GM19025 (cell line): Measurements from ENCODE around the gene OSCP1.

Experiments used
- ATAC-seq: cut with Tn5 transposase; IDR thresholded peaks from one replicate; pipeline ENCODE4 v1.9.1; 2021; ENCODE audit warnings: mild to moderate bottlenecking, low read depth, moderate library complexity; ENCODE audit not compliant: unreplicated experiment

The OSCP1 gene

GRCh38 chr1:36475910-36476604 lies 25.8 kb upstream of the OSCP1 start:
- no peak for ATAC-seq

- ATAC-seq: no peak
Measured at GRCh38 chr1:36475341-36475740, 25.1 kb upstream of the OSCP1 start.

DNA sequence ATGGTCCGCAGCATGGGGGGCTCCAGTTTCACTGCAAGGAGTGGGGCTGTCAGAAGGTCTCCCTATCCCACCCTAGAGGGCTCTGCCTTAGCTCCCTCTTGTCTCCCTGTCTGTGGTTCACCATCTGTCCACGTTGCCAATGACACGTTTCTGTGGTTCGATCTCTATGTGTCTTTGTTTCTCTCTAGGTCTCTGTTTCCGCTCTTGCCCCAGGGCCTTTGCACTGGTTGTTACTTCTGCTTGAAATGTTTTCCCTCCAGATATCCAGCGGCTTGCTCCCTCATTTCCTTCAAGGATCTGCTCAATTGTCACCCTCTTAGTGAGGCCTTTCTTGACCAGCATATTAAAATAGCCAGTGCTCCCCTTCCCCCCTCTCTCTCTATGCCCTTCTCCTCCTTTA lies 22.4 kb upstream of the OSCP1 start:
- no peak for ATAC-seq

GRCh38 chr1:36471830-36472641 lies 21.8 kb upstream of the OSCP1 start:
- no peak for ATAC-seq

DNA sequence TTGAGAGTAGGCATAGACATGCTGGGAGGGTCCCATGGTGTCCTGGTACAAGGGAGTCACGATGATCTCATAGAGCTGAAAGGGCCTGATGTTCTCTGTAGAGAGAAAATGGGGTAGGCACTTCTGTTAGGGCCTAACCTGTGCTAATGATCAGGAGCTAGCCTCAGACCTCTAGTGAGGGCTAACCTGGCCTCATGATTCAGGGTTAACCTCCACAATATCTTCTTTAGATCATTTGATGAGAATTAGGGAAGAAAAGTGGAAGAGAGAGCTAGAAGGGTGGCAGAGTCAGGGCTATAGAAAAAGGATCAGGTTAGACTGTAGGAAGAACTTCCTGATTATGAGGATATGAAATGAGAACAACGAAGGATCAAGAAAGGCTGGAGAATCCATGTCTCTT lies 18.9 kb upstream of the OSCP1 start:
- no peak for ATAC-seq

DNA sequence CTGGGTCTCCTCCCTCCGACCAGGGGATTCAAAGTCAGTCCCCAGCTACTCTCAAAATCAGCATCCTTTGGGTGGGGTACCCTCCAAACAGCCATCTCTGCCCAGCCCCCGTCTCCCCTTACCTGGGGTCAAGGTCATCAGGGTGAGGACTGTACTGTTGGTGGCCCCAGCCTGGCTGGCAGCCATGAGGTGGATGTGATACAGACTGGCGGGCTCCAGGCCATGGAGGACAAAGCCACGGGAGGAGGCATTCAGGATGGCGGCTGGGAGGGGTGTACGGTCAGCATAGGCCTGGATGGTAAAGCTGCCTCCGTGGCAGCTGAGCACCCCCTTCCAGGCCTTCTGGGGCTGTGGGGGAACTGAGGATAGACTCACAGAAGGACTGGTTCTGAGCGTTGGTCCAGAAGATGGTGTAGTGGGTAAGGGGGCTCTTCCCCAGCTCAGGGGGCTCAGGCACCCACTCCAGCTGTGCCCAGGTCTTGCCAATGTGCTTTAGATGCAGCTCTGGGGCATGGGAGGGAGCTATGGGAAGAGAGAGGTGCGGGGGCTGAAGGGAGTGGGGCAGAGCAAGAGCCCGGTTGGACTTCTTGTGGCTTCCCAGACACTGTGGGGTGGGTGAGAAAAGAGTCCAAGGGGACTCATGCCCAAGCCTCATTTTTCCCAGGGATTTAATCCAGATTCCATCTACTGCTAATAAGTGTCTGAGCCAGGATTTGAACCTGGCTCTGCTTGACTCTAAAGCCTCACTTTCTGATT lies 17.6 kb upstream of the OSCP1 start:
- ATAC-seq: no peak

DNA sequence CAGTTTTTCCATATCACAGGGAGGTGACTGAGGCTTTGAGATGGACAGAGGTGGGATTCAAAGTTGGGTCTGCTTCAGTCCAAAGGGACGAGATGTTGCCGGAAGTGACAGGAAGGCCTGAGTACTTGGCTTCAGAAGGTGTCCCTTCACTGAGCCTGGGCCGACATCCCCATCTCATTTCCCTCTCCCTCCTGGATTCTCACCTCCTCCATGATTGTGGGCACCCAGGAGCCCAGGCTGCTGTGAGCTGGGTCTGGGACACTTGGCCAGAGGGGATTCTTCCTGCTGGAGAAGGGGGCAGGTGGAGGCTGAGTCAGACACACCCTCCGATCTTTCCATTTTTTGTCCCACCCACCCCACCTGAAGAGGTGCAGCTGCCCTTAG lies 16.8 kb upstream of the OSCP1 start:
- ATAC-seq: no peak

DNA sequence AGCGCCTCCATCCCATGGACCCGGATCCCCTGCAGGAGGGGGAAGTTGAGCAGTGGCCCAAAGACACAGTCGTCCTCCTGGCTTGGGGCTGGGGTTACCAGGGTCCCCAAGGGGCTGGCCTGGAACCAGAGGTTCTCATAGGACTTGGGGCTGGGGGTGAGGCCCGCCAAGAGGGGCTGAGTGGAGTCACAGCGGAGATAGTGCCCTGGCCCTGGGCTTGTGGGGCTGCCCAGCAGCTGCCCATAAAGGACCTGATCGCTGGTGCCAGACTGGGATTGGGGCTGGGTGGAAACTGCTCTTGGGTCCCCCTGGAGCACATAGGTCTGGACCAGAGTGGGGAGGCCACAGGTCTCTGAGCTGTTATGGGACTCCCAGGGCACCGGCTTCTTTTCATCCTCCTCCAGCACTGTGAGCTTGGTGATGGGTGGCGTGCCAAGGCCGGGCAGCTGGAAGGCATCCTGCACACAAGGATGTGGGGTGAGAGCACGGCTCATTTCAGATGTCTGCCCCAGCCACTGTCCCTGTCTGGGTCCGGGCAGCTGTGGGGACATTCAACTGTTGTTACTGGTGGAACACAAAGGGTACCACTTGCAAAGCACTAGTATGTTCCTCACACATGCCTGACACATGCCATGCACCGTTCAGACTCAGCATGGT lies 16.2 kb upstream of the OSCP1 start:
- ATAC-seq: no peak

DNA sequence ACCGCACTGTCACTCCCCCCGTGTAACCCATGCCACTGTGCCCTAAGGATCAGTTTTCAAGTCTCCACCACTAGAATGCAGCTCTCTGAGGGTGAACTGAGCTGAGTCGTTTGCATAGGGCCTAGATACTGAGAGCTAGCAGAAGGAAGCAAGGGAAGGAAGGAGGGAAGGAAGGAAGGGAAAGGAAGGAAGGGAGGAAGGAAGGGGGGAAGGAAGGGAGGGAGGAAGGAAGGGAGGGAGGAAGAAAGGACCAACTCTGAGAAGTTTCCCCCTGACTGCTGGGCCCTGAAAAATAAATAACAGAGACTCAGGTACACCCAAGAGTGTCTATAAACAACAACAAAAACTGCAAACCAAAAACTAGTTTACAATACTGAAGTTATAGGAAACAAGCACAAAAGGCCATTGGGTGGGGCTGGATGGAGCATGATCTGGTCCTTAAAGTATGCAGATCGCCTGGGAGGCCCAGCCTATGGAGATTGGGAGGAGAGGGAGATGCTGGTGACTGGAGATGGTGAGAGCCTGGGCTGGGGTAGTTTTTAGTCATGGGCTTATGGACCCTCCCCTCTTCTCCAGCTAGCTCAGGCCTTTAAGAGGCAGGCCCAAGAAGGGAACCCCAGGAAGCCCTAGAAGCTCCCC lies 15.6 kb upstream of the OSCP1 start:
- ATAC-seq: no peak

DNA sequence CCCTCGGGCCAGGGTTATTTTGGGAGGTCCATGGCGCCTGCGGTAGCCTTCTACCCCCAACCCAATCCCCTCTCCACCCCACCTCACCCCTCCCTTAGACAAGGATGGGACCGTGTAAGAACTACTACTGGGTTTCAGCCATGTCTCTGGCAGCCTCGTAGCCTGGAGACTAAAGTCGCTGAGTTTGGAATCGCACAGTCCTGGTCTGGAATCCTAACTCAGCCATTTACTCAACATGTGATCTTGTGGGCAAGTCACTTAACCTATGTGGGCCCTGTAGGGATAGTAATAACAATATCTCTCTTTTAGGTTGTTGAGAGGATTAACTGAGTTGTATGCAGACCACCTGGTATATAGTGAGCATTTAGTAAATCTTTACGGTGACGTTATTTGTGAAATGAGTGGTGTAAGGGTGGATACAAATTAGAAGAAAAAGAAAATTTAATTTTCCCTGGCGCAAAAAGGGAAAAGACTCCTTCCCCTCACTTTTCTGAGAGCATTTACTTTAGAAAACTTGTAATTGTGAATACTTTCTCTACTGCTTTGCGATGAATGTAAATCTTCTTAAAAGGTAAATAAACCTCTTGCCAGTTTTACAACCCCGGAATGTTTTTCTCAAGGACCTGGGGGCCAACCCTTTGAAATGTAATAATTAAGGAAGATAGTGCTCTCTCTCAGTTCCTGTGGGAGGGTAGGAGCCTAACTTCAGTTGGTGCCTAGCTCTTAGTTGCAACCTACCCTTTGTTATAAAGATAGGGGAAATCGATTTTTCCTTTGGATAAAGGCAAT lies 14.5 kb upstream of the OSCP1 start:
- ATAC-seq: peak; percentile 25

GRCh38 chr1:36463803-36464604 lies 13.8 kb upstream of the OSCP1 start, which contains the start of gene MRPS15:
MRPS15 (minus strand) TSS chr1:36464384; CDS start chr1:36464275, 109 bp downstream.
- ATAC-seq: peak; percentile 90

DNA sequence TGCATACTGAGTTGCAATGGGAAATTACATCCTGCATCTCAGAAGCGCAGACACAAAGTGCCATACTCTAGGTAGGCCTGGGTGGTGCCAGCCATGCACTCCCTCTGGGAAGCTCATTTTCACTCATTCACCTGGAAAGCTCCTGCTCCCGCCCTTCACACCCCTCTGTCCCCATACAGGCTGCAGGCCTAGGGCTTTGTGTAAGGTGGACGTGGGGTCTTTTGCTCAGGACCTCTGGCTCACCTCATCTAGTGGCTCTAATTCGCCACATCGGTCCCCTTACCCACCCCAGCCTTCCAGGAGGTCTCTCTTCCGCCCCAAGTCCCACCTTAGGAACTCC lies 13.2 kb upstream of the OSCP1 start:
- ATAC-seq: no peak

DNA sequence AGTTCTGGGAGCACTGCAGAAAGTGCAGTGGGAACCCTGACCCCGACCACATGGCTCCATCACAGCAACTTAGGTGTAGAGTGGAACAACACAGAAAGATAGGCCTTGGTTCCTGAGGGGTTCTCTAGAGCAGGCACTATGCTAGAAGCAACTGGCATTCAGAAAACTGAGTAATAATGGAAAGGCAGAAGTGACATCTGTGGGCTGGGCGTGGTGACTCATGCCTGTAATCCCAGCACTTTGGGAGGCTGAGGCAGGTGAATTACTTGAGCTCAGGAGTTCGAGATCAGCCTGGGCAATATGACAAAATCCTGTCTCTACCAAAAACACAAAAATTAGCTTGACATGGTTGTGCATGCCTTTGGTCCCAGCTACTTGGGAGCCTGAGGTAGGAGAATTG lies 8.7 kb upstream of the OSCP1 start:
- no peak for ATAC-seq

GRCh38 chr1:36457691-36458090 lies 7.4 kb upstream of the OSCP1 start:
- no peak for ATAC-seq

DNA sequence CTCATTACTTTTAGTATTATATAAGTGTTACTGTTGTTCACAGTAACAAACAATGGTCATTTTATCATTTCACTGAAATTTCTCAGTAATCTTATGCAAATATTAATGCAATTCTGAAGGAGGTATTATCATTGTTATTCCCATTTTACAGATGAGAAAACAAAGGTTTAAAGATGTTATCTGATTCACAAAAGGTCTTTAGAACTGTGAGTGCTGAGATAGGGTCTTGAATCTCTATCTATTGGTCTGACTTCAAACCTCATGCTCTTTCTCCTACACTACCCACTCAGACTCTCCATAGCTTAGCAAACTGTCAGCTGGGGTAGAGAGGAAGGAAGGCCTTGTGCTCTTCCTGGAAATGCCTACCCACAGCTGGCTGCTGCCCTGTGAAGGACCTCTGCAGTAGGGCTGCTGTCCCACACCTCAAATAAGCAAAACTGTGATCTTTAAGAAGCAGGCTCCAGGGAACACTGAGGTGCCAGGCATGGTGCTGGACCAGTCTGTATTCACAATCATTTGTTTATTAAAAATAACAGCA lies 6.2 kb upstream of the OSCP1 start:
- no peak for ATAC-seq

GRCh38 chr1:36455386-36455785 lies 5.1 kb upstream of the OSCP1 start:
- no peak for ATAC-seq

- no peak for ATAC-seq
Measured at GRCh38 chr1:36453600-36454388, 3.5 kb upstream of the OSCP1 start.

DNA sequence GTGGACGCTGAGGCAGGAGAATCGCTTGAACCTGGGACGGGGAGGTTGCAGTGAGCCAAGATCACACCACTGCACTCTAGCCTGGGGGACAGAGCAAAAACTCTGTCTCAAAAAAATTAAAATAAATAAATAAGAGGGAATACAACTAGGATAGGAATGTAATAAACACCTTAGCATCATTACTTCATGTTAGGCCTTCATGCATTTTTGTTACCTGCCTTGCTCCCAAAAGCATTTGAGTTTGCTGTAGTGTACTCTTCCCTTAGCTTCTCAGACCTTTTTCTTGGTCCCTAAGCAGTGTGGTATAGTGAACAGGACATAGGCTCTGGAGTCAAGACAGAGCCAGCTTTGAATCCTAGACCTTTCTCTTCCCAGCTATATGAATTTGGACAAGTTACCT lies 2.8 kb upstream of the OSCP1 start:
- no peak for ATAC-seq
